CD4-positive, alpha-beta T cell treated with Interleukin-15 for 1 hour (primary cell): ENCODE results near the gene ARMC9.
"Not testable (repeated sequence)": the region's sequence is repeated elsewhere in the genome, so short reads cannot be mapped to it uniquely, and the experiment has no call there.

Source experiments
- DNase-seq: peaks from one replicate; pipeline ENCODE4 v3.0.0-alpha.2; 2020

ARMC9 gene

DNA sequence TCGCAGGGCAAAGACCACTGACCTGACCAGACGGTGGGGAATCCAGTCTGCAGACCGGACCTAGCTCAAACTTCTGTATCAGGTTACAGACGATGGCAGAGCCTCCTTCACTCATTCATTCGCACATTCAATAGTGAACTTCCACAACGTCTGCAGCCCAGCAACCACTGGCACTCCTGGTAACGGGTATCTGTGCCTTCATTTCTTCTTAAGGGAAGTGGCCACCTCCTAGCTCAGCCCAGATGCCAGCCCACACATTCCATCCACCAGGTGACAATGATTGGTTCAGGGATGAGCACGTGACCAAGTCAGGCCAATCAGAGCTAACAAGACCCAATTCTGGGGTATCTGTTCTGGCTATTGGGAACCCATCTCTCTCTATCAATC lies 15.9 kb upstream of the ARMC9 start:
- no peak for DNase-seq

DNA sequence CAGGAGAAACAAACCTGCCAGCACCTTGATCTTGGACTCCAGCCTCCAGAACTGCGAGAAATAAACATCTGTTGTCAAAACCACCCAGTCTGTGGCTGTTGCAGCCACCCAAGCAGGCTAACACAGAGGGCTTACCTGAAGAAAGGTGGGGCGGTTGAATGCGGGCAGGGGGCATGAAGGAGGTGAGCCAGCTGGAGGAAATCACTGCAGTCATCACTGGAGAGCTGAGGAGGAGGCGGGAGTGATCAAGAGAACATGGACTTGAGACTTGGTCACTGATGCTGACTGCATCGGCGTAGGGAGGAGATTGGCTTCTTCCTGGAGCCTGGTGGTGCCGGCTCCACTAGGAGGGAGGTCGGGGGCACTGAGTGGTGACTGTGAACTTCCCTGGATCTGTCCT lies 14.6 kb upstream of the ARMC9 start:
- DNase-seq = no peak

DNA sequence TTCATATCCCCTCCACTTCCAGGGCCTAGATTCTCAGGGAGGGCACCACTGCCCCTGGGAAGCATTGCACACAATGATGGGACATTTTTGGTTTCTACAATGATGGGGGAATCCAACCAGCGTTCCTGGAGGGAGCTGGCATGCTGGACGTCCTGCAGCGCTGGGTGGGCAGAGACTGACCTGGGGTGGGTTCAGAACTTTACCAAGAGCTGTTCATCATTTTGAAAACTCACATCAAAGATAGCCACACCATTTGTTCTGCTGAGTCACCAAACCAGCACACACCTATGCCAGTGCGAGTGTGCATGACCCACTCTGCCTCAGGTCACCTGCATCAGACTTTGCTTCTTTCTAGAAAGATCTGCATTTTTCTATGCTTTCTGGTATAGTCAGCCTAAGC lies 14.1 kb upstream of the ARMC9 start:
- no peak for DNase-seq

DNA sequence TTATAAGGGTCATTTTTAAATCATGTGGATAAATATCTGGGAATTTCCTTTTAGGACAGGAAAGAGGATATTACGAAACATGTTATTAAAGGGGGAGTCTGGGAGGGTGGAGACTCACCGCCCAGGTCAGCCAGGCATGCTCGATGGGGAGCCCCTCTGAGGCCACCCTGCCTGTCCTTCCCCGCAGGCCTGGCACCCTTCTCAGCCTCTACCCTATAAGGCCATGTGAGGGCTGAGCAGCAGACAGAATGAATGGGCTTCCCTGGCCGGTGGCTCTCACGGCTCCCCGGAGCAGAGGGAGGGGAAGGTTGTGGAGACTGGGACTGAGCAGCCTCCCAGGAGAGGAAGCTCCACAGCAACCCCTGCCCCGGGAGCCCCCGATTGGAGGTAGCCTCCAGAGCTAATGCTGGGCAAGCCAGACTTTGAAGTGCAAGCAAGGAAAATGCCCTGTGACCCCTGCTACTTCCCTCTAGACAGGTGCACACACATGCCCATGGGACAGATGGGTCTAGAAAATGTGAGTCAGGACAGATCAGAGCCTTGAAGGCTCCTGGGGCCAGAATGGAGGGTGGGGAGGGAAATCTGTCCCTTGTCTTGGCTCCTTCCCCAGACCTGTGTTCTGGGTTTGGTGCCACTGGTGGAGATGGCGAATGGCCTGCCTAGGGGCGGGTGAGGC lies 13.2 kb upstream of the ARMC9 start:
- DNase-seq = no peak

DNA sequence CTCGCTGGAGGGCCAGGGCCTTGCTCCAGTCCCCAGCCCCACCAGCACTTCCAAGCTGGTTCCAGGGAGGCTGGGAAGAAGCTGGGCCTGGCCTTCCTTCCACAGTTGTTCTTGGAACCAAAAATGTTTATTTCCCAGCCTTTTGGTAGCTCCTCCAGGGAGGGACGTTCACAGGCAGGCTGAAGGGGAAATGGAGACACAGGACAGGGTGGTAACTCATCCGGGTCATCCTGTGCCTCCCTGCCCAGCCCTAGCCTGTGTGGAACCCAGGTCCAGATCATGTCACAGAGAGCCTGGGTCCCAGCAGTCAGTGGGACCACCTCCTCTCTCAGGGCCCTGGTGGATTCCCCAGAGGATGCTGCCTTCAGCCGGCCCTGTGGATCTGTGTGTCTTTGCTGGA lies 12.5 kb upstream of the ARMC9 start:
- no peak for DNase-seq

DNA sequence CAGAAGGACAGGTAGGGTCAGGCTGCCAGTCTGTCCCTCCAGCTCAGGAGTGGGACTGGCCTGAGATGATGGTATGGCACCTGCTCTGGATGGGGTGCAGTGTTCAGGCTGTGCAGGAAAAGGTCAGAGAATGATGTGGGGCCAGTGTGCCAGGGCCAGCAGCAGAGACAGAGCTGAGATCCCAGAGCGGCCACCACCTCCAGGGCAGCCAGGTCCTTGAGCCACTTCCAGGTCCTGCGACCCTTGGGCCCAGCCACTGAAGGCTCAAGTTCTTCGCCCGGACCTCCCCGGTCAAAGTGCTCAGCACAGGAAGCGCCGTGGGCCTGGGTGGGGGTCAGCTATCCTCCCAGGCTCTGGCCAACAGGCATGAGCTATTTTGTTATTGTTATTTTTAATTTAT lies 12.1 kb upstream of the ARMC9 start:
- no peak for DNase-seq

DNA sequence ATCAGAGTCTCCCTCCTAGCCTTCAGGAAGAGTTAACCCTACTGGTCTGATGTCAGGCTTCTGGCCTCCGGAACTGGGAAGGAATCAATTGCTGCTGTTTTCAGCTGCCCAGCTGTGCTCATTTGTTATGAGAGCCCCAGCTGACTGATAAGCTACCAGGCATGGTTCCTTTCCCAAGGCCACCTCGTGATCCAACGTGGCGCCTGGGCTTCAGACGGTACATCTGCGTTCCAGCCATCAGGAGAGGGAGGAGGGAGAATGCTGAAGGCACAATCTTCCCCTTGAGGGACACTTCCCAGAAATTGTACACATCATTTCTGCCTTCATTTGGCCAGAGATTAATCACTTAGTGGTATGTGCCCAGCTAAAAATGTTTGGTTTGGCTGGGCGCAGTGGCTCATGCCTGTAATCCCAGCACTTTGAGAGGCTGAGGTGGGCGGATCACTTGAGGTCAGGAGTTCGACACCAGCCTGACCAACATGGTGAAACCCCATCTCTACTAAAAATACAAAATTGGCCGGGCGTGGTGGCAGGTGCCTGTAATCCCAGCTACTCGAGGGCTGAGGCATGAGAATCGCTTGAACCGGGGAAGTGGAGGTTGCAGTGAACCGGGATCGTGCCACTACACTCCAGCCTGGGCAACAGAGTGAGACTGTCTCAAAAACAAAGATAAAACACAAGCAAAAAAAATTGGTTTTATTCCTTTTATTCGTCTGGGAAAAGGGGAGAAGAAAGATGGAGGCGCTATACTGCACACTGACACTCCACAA lies 10.5 kb upstream of the ARMC9 start:
- no peak for DNase-seq

DNA sequence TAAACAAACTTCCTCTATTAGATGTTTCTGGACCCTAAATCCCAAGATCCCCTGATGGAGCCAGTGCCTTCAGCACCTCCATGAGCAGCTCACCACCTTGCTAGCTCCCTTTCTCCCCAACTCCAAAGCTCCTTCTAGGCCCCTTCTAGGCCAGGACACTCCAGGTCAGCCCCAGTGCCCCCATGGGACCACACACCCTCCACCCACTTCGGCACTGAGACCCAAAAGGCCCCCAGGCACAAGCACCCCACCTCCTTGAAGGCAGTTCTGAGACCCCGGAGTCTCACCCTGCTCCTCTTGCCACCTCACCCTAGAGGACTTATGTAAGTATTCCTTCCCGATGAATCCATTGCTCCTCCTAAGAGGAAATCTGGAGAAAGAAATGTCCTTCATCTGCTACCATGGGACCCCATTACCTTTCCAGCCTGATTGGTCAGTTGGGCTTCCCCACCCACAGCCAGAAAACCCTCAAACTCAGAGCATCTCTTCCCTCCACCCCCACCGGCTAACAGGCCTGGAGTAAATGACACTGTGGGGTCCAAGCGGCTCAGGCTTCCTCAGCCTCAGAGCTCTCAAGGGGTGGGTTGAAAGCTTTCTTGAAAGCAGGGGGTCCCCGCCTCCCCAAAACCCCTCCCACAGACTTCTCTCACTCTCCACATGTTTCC lies 9.8 kb upstream of the ARMC9 start:
- no peak for DNase-seq

DNA sequence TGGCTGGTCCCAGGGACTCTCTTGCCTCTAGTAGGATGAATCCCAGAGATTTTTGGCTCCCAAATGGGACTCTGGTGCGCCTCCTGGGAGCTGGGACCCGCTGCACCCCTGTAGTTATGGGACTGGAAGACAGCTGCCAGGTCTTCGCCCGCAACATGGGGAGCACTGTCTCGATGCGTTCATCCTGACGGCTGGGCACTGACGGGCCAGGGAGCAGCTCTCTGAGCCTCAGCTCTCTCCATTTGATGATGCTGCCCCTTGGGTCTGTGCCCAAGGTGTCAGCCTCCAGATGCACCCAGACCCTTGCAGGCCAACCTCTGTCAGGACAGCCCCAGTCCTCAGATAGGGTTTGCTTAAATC lies 9.3 kb upstream of the ARMC9 start:
- DNase-seq = no peak

DNA sequence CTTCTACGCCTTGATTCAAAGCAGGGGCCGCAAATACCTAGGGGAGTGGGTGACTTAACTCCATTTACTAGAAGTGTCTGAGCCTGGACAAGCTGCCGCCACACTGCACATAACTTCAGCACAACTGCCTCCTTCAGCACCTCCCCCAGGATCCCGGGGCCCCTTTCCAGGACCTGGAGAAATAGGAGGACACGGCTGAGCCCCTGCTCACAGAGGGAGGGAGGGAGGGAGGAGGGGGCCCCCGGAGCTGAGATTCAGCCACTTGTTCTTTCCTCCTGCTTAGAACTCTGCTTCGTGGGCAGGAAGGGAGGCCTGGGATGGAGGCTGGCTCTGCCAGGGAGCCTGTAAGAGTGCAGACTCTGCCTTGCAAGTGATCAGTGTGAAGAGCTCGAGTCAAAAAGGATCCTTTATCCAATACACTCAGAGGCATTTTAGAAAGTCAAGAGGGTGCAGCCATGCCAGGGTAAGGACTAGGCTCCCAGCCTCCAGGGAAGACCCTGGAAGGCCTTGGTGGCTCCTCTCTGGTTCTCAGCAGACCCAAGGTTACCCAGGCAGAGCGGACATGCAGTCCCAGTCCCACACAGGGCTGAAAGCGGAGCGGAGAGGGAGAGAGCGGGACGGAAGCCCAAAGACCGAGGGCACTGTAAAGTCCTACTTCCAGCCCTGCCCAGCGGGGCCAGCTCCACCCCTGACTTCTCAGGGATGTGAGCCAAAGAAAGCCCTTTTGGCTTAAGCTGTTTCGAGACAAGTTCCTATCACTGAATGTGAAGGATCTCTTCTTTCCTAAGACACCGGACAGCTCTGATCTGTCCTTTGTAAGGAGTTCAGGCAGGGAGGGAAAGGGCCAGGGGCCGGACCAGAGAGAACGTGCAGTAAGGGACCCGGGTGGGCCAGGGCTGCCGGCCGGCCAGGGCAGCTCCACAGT lies 8.6 kb upstream of the ARMC9 start:
- no peak for DNase-seq

DNA sequence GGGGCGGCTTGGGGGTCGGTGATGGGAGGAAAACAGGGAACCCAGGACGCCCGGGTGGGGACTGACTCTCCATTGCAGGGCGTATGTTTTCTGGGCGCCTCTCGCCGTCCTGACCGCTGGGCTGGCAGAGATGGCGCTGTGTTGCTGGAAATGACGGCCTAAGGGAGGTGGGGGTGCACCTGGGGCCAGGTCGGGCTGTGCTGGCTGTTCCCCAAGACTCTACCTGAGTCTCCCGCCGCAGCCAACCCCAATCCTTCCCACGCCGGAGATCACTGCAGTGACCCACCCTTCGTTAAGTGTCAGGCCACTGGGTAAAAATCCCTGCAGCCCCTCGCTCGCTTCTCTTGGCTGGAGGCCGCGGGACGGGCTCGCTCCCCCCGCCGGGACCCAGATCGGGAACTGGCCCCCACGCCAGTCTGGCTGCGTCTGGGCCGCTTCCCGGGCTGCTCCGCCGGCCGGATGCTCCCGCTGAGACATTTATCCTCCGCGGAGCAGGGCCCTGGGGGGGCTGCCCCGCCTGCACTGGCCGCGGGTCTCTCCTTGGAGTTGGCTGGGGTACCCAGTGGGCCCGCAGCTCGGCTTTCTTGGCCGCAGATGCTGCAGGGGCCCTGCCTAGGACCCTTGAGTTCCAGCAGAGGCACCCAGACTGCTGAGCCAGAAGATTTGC lies 7.8 kb upstream of the ARMC9 start:
- DNase-seq = no peak

DNA sequence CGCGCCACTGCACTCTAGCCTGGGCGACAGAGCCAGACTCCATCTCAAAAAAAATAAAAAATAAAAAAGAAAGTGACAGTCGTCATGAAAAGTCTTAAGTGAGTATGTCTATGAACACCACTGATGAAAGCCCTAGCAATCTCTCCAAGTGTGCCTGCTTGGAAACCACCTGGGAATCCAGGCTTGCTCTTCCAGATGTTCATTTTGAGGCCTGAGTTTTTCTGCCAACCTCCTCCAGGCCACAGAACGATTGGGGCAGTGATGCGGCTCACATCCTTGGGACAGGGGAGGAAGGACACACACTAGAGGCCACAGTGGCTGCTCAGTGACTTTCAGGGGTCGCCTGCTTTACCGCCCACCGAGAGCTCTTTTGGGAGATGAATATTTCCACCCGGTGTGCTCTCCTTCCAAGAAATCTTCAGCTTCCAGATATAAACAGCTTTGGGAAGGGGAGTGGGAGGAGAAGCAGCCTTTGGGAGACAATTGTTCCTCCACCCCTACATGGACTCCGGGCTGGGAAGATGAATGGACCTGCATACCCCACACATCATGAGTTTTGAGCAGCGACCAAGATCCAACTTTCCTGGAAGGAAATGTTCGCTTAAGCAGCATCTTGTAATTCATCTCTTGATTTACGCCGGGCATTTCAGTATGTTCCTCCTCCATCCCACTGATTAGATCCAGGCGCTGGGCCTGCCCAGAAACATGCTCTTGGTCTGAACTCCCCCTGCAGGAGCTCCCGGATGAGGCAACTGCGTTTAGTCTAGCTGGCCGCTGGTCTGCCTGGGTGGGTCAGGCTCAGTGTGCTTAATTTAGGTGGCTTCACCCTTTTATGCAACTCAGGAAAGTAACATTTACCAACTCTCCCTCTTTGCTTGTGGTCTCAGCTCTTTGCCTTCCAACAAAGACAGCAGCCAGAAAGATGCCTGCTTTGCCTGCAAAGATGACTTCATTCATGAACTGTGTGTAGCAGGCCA lies 6.2 kb upstream of the ARMC9 start:
- no peak for DNase-seq

DNA sequence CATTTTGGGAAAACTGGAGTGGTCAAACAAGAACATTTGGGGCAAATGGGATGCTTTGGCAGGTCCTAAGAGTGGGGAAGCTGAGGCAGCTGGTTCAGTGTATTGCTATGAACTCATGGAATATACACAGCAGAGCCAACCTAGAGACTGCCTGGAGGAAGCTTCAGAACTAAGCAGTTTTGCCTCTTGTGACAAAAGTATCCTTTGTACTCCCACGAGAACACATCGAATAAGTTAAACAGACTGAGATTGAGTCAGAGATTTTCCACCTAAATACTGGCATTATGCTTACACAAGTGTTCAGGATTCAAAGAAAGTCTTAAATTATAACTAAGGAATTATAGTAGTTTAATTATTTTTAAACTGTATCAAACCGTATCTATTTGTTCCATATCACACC lies 5.2 kb upstream of the ARMC9 start:
- DNase-seq = no peak

DNA sequence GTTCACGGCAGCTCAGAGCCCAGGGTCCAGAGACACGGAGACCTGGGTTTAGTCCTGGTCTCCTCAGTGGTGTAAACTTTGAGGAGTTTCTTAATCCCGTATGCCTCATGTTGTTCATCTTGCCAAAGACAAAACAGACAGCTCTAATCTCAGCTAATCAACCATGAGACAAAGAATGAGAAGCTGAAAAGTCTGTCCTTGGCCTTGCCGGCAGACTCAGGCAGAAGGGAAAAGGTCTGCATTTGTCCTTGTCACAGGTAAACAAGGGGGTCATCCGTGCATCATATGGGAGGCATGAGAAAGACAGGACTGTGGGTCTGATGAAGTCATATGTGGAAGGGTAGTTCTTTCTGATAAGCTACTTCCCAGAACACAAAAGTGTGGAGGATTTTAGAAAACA lies 1.8 kb upstream of the ARMC9 start:
- no peak for DNase-seq

DNA sequence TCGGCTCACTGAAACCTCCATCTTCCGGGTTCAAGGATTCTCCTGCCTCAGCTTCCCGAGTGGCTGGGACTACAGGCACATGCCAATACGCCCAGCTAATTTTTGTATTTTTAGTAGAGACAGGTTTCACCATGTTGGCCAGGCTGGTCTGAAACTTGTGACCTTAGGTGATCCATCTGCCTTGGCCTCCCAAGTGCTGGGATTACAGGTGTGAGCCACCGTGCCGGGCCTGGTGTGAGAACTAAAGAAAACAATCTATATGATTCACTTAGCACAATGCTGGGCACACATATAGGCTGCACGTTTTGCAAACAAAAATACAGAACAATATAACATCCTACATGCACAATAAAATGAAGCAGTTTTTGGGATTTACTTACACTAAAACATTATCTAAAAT lies 1.2 kb upstream of the ARMC9 start:
- not testable (repeated sequence) for DNase-seq

DNA sequence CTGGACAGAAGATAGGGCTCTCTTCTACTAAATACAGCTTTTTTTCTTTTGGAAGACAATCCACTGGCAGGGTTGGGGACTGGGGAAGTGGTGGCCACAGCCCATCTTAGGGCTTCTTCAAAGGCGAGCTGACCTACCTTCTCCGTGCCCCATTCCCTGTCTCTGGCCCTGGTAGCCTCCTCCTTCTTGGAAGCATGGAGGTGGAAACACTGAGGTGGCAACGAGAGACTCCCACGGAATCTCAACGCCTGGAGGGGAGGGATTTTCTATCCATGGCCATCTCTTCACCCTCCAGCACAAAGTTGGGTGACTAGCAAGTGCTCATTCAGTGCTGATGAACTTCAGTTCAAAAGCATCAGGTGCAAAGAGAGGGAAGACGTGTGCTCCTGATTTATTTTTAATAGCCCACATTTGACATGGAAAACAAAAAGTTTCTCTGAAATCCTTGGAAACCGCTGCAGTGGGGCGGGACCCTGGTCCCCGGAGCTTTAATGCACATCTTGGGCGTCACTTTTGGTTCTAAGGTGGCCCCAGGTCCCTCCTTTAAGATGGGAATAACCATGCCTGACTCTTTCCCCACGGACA lies 633 bp upstream of the ARMC9 start:
- DNase-seq = no peak

DNA sequence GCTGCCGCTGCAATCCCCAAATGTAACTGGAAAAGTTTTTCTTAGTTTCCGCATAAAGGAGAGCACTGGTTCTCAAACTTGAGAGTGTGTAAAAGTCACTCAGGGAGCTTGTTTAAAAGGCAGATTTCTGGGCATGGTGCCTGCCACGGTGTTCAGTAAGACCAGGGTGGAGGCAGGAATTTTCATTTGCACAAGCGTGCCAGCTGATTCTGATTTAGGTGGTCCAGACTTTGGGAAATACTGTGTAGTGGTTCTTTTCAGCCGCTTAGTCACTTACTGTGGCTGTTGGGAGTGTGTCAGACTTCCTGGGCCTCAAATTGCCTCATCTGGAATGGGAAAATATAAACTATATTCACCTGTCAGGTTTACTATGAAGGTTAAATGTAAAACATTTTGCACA lies 788 bp downstream of the ARMC9 start:
- DNase-seq = no peak

DNA sequence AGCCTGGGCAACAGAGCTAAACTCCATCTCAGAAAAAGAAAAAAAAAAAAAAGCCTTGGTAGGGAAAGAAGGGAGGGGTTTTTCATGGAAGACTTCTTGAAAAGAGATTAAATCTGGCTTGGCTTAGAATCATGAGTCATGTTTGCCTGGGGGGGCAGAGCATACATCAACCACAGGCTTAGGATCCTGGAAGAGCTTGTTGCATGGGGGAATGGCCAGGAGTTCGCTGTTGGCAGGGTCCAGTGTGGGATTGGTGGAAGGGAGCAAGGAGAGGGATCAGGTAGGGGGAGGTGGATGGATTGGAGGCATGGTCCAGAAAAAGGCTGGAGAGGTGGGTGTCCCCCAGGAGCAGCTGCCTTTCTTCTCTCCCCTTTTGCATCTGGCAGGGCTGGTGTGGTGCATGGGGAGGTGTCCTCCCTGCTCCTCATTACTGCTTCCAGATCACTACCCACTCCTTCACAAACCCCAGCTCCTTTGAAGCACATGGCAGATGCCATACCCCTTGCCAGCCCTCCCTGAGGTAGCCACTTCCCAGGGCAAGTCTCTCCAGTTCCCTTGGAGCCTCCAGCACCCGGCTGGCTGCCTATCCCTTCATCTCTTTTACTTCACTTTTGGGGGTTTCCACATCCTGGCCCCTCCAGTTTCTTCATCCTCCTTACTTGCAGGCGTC lies 2.5 kb downstream of the ARMC9 start:
- no peak for DNase-seq

DNA sequence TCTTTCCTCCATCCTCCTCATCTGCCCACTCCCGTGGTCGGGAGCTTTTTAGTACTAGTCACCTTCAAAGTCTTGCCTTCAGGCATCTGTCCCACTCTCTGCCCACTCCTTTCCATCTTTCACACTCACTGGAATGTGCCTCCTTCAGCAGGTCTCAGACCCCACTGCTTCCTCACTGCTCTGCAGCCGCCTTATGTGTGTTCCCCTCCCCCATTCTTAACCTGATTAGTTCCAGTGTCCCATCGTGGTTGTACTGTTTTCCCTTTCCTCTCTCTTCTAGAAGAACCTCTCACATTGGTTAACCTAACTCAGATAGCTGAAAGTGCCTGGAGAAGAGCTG lies 3.0 kb downstream of the ARMC9 start:
- DNase-seq = no peak

DNA sequence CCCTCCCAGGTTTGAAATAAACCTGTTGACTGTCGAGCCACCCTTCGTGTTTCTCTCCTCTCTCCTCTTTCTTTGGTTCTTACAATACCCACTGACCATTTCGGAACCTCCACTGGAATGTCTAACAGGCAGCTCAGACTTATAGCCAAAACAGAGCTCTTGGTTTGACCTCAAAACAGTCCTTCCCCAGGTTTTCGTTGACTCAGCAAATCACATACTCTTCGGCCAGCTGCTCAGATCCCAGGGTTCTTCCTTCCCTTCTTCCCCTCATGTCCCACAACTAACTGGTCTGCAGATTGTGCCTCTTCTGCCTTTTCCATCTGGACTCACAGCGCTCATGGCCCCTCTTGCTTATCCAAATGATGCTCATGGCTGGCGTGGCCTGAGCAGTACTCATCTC lies 4.7 kb downstream of the ARMC9 start:
- no peak for DNase-seq

DNA sequence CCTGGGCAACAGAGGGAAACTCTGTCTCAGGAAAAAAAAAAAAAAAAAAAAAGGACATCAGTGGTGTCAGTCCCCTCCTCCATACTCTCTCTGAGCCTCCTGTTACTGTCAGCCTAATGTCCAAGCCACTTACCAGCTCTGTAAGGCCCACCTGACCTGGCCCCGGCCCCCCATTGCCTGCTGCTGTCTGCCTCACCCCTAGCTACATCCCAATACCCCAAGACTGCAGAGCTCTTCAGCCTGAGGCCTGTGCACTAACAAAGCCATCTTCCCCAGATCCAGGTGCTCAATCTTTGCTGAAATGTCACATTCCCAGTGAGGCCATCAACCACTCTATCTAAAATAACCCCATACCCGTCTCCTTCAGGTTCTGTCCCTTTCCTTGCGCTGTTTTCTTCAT lies 5.7 kb downstream of the ARMC9 start:
- DNase-seq = no peak
